HUES6 (cell line): ENCODE results near the gene GALNT16.

ENCODE experiments used
- H3K27ac ChIP-seq: 2 replicates; pipeline ENCODE4 v1.7.0; 2013; ENCODE audit warnings: low read depth, mild to moderate bottlenecking, low read length, inconsistent platforms
- H3K27me3 ChIP-seq: 2 replicates; pipeline ENCODE4 v1.6.1; 2013; ENCODE audit warnings: low read length; ENCODE audit not compliant: control insufficient read depth, insufficient read depth
- H3K36me3 ChIP-seq: 2 replicates; pipeline ENCODE4 v1.6.1; 2013; ENCODE audit warnings: low read length; ENCODE audit not compliant: control insufficient read depth, insufficient read depth
- H3K4me1 ChIP-seq: 2 replicates; pipeline ENCODE4 v1.6.1; 2013; ENCODE audit warnings: low read length; ENCODE audit not compliant: control insufficient read depth, insufficient read depth
- H3K4me3 ChIP-seq: 2 replicates; pipeline ENCODE4 v1.5.1; 2013; ENCODE audit warnings: low read depth, low read length
- H3K9ac ChIP-seq: one replicate; pipeline ENCODE4 v1.6.1; 2013; ENCODE audit warnings: mild to moderate bottlenecking, low read length
- H3K9me3 ChIP-seq: 2 replicates; pipeline ENCODE4 v1.6.1; 2013; ENCODE audit warnings: low read depth, low read length; ENCODE audit not compliant: control insufficient read depth, insufficient read depth

Gene GALNT16

GRCh38 chr14:69260190-69260860, 367 bp downstream of the GALNT16 start:
- H3K27ac ChIP-seq: no peak overlapping the region
- H3K9me3 ChIP-seq: no peaks in the 10 kb centered on the region
- peaks cover 15% of the 10 kb centered on the region for H3K4me1 ChIP-seq
- peak overlapping the region; percentile 91 for H3K4me3 ChIP-seq
- no peaks in the 10 kb centered on the region for H3K36me3 ChIP-seq
- peaks cover 85% of the 10 kb centered on the region for H3K27me3 ChIP-seq
- H3K9ac ChIP-seq: peak overlapping the region; percentile 60

GRCh38 chr14:69260861-69261564, 1.1 kb downstream of the GALNT16 start:
- Histone ChIP-seq H3K27ac (no peak overlapping the region), H3K27me3 (peaks cover 78% of the 10 kb centered on the region), H3K9ac (no peak overlapping the region), H3K9me3 (no peaks in the 10 kb centered on the region), H3K36me3 (no peaks in the 10 kb centered on the region), H3K4me3 (peak overlapping the region; percentile 91), H3K4me1 (peaks cover 15% of the 10 kb centered on the region)

- Histone ChIP-seq H3K27ac (no peak overlapping the region), H3K9me3 (no peaks in the 10 kb centered on the region), H3K4me3 (peak overlapping the region; percentile 91), H3K9ac (no peak overlapping the region), H3K4me1 (peaks cover 15% of the 10 kb centered on the region), H3K27me3 (peaks cover 70% of the 10 kb centered on the region), H3K36me3 (no peaks in the 10 kb centered on the region)
Measured at GRCh38 chr14:69261761-69262331, 1.9 kb downstream of the GALNT16 start.

- Histone ChIP-seq H3K36me3 (no peaks in the 10 kb centered on the region), H3K9ac (no peak overlapping the region), H3K9me3 (no peaks in the 10 kb centered on the region), H3K27me3 (peaks cover 63% of the 10 kb centered on the region), H3K4me1 (peaks cover 15% of the 10 kb centered on the region), H3K27ac (no peak overlapping the region), H3K4me3 (no peak overlapping the region)
Measured at GRCh38 chr14:69262516-69262915, 2.6 kb downstream of the GALNT16 start.

- no peak overlapping the region for H3K9ac ChIP-seq
- H3K9me3 ChIP-seq: no peaks in the 10 kb centered on the region
- H3K36me3 ChIP-seq: no peaks in the 10 kb centered on the region
- no peak overlapping the region for H3K27ac ChIP-seq
- peaks cover 55% of the 10 kb centered on the region for H3K27me3 ChIP-seq
- no peak overlapping the region for H3K4me3 ChIP-seq
- peaks cover 15% of the 10 kb centered on the region for H3K4me1 ChIP-seq
Measured at GRCh38 chr14:69263364-69263763, 3.4 kb downstream of the GALNT16 start.

GRCh38 chr14:69263771-69264170, 3.8 kb downstream of the GALNT16 start:
- H3K9ac ChIP-seq: no peak overlapping the region
- peaks cover 51% of the 10 kb centered on the region for H3K27me3 ChIP-seq
- H3K4me1 ChIP-seq: peaks cover 15% of the 10 kb centered on the region
- no peak overlapping the region for H3K27ac ChIP-seq
- H3K4me3 ChIP-seq: no peak overlapping the region
- H3K9me3 ChIP-seq: no peaks in the 10 kb centered on the region
- H3K36me3 ChIP-seq: no peaks in the 10 kb centered on the region

- H3K9me3 ChIP-seq: no peaks in the 10 kb centered on the region
- H3K9ac ChIP-seq: no peak overlapping the region
- peaks cover 21% of the 10 kb centered on the region for H3K27me3 ChIP-seq
- no peak overlapping the region for H3K4me3 ChIP-seq
- peaks cover 8% of the 10 kb centered on the region for H3K4me1 ChIP-seq
- no peaks in the 10 kb centered on the region for H3K36me3 ChIP-seq
- no peak overlapping the region for H3K27ac ChIP-seq
Measured at GRCh38 chr14:69266572-69267345, 6.8 kb downstream of the GALNT16 start.

GRCh38 chr14:69267492-69267891, 7.5 kb downstream of the GALNT16 start:
- peaks cover 14% of the 10 kb centered on the region; the same call in 1 of the 2 replicates for H3K27me3 ChIP-seq
- no peaks in the 10 kb centered on the region for H3K36me3 ChIP-seq
- no peak overlapping the region for H3K9ac ChIP-seq
- H3K9me3 ChIP-seq: no peaks in the 10 kb centered on the region
- H3K4me1 ChIP-seq: 0 out of 2 replicates have a peak, but pooled peaks cover under 1% of the 10 kb centered on the region
- no peak overlapping the region for H3K4me3 ChIP-seq
- H3K27ac ChIP-seq: no peak overlapping the region

GRCh38 chr14:69268223-69268622, 8.3 kb downstream of the GALNT16 start:
- Histone ChIP-seq H3K36me3 (no peaks in the 10 kb centered on the region), H3K4me1 (no peaks in the 10 kb centered on the region), H3K27me3 (peaks cover 7% of the 10 kb centered on the region; the same call in 1 of the 2 replicates), H3K27ac (no peak overlapping the region), H3K9ac (no peak overlapping the region), H3K9me3 (no peaks in the 10 kb centered on the region), H3K4me3 (no peak overlapping the region)

GRCh38 chr14:69268763-69269162, 8.8 kb downstream of the GALNT16 start:
- H3K27ac ChIP-seq: no peak overlapping the region
- peaks cover 2% of the 10 kb centered on the region; the same call in 1 of the 2 replicates for H3K27me3 ChIP-seq
- H3K9me3 ChIP-seq: no peaks in the 10 kb centered on the region
- H3K9ac ChIP-seq: no peak overlapping the region
- no peak overlapping the region for H3K4me3 ChIP-seq
- no peaks in the 10 kb centered on the region for H3K4me1 ChIP-seq
- no peaks in the 10 kb centered on the region for H3K36me3 ChIP-seq
